GM12873 (cell line): ENCODE data around the gene PRTG.

ENCODE experiments used
- CTCF ChIP-seq: IDR thresholded peaks from 2 replicates; pipeline ENCODE4 v1.5.1; 2012; ENCODE audit warnings: low read depth, mild to moderate bottlenecking, moderate library complexity, low read length, control low read depth; ENCODE audit not compliant: insufficient read depth; ENCODE audit errors: missing control alignments

The PRTG gene

GRCh38 chr15:55630858-55631257 is 112.1 kb downstream of the PRTG start:
- TF ChIP-seq CTCF, result no peak

GRCh38 chr15:55628369-55628730 is 114.6 kb downstream of the PRTG start:
- no peak for TF ChIP-seq CTCF

- TF ChIP-seq CTCF, result no peak
These were observed 115.1 kb downstream of the PRTG start for GRCh38 chr15:55627730-55628368.

- no peak for TF ChIP-seq CTCF
These were observed 123.2 kb downstream of the PRTG start for GRCh38 chr15:55619783-55620182.

- TF ChIP-seq CTCF, result no peak
These were observed 124.6 kb downstream of the PRTG start for GRCh38 chr15:55618387-55618786.

GRCh38 chr15:55615445-55615844 is 127.5 kb downstream of the PRTG start:
- no peak for TF ChIP-seq CTCF

GRCh38 chr15:55613727-55614126 is 129.2 kb downstream of the PRTG start:
- no peak for TF ChIP-seq CTCF
